Measurements from ENCODE around the gene ESYT2. TPM values are rescaled to one million over a fixed set of nuclear protein-coding genes. Genes with fewer than 3 reads are reported as not detected.
A peak's percentile ranks its signal among the peaks of the same experiment; 100 is the strongest.

The ESYT2 gene
- total RNA-seq, 1 experiment from 2014 or later = 77.9 TPM

DNA sequence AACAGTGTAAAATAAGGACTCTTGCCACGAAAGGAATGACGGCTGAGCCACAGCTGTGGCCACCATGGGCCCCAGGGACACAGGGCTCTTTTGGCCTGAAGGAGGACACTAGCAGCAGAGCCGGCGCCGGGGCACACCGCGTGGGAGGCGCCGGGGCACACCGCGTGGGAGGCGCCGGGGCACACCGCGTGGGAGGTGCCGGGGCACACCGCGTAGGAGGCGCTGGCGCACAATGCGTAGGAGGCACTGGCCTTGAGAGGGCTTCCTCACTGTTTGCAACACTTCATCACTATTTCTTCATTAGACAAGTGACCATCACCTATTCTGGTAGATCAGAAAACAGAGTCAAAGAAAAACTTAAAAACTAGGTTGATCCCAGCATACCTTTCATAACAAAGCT is 23.4 kb downstream of the ESYT2 start:
- DNase-seq (ENCODE audit: low read depth) = no peak

DNA sequence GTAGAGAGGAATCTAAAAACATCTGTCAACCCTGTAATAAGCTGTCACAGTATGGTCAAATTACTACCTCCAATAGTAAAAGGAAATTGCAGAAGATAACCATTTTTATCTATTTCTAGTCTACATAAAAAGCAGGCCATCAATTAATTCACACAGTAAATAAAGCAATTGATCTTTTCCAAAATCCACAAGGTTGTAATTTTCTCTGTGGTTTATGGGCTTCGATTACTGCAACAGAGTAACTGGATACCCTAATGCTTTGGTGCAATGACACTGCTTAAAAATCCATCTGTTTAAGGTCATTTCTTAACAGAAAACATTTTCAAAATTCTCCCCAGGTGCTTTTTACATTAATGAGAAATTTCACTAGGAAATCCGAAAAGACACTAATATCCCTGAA is 23.9 kb downstream of the ESYT2 start:
- DNase-seq (ENCODE audit: low read depth) = no peak

DNA sequence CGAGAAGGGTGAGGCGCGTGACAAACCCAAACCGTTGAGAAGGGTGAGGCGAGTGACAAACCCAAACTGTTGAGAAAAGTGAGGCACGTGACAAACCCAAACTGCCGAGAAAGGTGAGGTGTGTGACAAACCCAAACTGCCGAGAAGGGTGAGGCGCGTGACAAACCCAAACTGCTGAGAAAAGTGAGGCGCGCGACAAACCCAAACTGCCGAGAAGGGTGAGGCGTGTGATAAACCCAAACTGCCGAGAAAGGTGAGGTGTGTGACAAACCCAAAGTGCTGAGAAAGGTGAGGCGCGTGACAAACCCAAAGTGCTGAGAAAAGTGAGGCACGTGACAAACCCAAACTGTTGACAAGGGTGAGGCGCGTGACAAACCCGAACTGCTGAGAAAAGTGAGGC is 25.0 kb downstream of the ESYT2 start:
- DNase-seq (ENCODE audit: low read depth) = no peak

DNA sequence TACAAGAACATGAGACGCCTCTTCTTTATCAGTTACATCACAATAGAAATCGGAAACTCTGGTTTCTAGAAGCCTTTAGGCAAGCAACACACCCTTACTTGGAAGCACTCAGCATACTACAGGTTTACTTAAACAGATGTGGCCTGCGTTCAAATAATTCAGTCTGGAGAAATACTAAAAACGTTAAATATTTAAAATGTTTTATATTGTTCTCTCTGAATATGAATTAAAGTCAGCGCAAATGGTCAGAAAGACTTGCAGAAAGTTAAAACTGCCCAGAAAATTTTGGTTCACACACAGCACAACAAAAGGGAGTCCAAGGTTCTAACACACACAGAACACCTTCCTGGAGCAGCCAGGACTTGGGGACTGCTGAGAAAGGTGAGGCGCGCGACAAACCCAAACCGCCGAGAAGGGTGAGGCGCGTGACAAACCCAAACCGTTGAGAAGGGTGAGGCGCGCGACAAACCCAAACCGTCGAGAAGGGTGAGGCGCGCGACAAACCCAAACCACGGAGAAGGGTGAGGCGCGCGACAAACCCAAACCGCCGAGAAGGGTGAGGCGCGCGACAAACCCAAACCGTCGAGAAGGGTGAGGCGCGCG is 25.8 kb downstream of the ESYT2 start:
- no peak for DNase-seq (ENCODE audit: low read depth)

- DNase-seq (ENCODE audit: low read depth) = peak; percentile 66
Observed at GRCh38 chr7:158802535-158803366, 26.6 kb downstream of the ESYT2 start.

- no peak for DNase-seq (ENCODE audit: low read depth)
Observed at GRCh38 chr7:158798741-158799140, 30.6 kb downstream of the ESYT2 start.

DNA sequence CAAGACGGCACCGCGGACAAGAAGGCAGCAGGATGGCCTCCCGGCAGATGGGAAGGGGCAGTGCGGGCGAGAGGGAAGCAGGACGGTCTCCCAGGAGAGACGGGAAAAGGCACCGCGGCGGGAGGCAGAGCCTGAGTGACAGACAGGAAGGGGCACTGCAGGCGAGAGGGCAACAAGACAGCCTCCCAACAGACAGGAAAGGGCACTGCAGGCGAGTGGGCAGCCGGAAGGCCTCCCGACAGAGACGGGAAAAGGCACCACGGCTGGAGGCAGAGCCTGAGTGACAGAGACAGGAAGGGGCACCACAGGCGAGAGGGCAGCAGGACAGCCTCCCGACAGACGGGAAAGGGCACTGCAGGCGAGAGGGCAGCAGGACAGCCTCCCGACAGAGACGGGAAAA is 32.6 kb downstream of the ESYT2 start:
- DNase-seq (ENCODE audit: low read depth) = no peak

GRCh38 chr7:158795272-158795671 is 34.0 kb downstream of the ESYT2 start:
- DNase-seq (ENCODE audit: low read depth) = no peak

- no peak for DNase-seq (ENCODE audit: low read depth)
Observed at GRCh38 chr7:158791107-158791506, 38.2 kb downstream of the ESYT2 start.

DNA sequence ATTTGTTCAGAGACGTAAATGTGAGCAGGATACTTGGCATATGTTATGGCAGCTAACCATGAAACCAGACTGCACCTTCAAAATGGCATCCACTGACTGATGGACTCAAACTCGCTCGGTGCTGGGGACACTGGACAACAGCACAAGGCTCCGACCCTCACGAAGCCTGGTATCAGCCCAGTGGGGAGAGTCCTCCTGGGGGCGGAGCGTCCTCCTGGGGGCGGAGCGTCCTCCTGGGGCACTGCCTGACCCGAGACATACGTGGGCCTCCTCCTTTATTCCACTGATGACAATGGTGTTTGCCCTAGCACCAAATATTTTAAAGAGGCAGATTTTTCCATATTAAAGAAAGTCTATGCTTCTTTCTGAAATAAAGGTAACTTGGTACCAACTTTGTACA is 39.5 kb downstream of the ESYT2 start:
- DNase-seq (ENCODE audit: low read depth) = no peak

- DNase-seq (ENCODE audit: low read depth) = no peak
Observed at GRCh38 chr7:158786898-158787297, 42.4 kb downstream of the ESYT2 start.

DNA sequence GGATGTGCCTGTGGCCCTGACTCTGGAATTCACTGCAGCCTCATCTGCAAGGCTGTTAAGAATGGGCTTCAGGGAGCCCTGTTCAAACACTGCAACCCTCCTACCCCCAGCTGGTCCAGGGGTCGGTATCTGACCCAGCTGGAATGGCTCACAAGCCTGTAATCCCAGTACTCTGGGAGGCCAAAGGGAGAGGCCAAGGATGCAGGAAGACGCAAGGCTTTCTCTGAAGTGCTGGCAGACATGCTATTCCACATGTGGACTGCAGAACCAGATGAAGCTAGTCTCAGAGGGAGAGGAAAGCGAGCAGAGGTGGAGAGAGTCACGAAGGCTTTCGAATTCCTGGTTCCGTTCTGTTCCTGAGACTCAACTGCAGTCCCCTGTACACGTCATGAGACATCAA is 45.0 kb downstream of the ESYT2 start:
- no peak for DNase-seq (ENCODE audit: low read depth)

- no peak for DNase-seq (ENCODE audit: low read depth)
Observed at GRCh38 chr7:158783595-158783994, 45.7 kb downstream of the ESYT2 start.

DNA sequence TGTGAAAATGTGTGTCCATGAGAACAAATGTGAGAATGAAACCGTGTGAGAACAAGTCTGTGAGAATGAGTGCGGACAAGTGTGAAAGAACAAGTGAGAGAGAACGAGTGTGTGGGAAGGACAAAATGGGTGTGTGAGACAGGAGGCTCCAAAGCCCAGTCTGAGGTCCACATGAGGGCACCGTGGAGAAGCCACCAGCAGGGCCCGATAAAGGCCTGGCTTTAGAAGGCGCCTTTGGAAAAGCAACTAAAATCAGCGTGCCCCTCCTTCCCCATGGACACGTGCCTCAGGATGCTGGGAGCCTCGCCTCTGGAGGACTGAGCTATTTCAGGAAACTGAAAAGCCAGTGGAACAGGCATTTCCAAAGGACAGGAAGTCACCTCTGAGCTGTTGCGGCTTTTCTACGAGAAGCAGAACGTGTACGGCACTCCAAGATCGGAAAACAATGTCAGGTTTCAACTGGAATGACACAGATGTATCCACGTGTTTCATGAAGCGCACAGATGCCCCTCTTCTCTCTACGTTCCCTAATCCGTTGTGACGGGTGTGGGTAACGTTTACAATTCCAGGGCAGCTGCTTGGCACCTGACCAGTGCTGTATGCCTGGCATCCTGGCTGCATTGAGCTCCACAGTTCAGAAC is 46.4 kb downstream of the ESYT2 start:
- DNase-seq (ENCODE audit: low read depth) = peak; percentile 68

DNA sequence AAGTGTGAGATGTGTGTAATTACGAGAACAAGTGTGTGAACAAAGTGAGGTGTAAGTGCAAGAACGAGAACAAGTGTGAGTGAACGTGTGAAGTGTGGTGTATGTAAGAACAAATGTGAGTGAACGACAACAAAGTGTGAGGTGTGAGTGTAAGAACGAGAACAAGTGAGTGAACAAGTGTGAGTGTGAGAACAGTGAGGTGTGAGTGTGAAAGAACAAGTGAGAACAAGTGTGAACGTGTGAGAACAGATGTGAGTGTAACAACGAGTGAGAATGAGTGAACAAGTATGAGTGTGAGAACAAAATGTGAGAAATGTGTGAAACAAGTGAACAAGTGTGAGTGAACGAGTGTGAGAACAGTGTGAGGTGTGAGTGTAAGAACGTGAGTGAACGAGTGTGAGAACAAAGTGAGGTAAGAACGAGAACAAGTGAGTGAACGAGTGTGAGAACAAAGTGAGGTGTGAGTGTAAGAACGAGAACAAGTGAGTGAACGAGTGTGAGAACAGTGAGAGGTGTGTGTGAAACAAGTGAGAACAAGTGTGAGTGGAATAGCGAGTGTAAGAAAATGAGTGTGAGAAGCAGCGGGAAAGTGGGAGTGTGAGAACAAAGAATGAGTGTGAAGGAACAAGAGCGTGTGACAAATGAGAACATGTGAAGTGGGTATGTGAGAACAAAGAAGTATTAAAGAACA is 47.2 kb downstream of the ESYT2 start:
- no peak for DNase-seq (ENCODE audit: low read depth)

- DNase-seq (ENCODE audit: low read depth) = no peak
Observed at GRCh38 chr7:158781217-158781973, 47.9 kb downstream of the ESYT2 start.

GRCh38 chr7:158779061-158780000 is 50.0 kb downstream of the ESYT2 start:
- DNase-seq (ENCODE audit: low read depth) = peak; percentile 82

- DNase-seq (ENCODE audit: low read depth) = peak; percentile 75
Observed at GRCh38 chr7:158778471-158778870, 50.8 kb downstream of the ESYT2 start.

- no peak for DNase-seq (ENCODE audit: low read depth)
Observed at GRCh38 chr7:158777793-158778192, 51.5 kb downstream of the ESYT2 start.

DNA sequence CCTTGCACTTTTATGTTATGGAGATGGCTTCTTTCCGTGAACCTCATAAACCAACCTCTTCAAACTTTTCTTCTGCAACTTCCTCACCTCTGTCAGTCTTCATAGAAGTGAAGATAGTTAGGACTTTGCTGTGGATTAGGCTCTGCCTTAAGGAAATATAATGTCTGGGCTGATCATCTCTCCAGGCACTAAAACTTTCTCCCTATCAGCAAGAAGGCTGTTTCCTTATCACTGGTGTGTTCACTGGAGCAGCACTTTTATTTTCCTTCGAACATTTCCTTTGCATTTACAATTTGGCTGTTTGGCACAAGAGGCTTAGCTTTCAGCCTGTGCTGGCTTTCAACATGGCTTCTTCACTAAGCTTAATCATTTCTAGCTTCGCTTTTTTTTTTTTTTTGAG is 52.8 kb downstream of the ESYT2 start:
- DNase-seq (ENCODE audit: low read depth) = no peak

GRCh38 chr7:158774952-158775351 is 54.4 kb downstream of the ESYT2 start:
- DNase-seq (ENCODE audit: low read depth) = no peak

Measured in RPMI7951 (cell line).